Esophagus muscularis mucosa (tissue), 4 donors: ENCODE measurements around the gene EIF3CL.
"Not testable (repeated sequence)": the region's sequence is repeated elsewhere in the genome, so short reads cannot be mapped to it uniquely, and the experiment has no call there.

Experiments used
- EP300 ChIP-seq: sonication (generic); formaldehyde crosslinking; IDR thresholded peaks from one replicate; pipeline ENCODE4 v1.6.1; 2017; ENCODE audit warnings: antibody characterized with exemption
- POLR2A ChIP-seq: fragments of 450-650 bp; IDR thresholded peaks from one replicate; pipeline ENCODE4 v1.6.1; 2017; ENCODE audit warnings: antibody characterized with exemption, moderate library complexity, mild to moderate bottlenecking, low read depth
- POLR2AphosphoS5 ChIP-seq, 2 donors: sonication (generic); formaldehyde crosslinking; IDR thresholded peaks; one replicate each; pipeline ENCODE4 v1.6.1; 2017; ENCODE audit warnings: antibody characterized with exemption in 2 of 2
- TF ChIP-seq, protein P1 (sequence below), 3 experiments: fragments of 200-600 bp in 2 of 3; fragments of 450-650 bp in 1 of 3; sonication (generic) in 2 of 3; IDR thresholded peaks; one replicate each; pipeline ENCODE4 v1.5.1; 2017 to 2019; ENCODE audit warnings: antibody characterized with exemption in 3 of 3, mild to moderate bottlenecking in 2 of 3, moderate library complexity in 1 of 3

DNA sequence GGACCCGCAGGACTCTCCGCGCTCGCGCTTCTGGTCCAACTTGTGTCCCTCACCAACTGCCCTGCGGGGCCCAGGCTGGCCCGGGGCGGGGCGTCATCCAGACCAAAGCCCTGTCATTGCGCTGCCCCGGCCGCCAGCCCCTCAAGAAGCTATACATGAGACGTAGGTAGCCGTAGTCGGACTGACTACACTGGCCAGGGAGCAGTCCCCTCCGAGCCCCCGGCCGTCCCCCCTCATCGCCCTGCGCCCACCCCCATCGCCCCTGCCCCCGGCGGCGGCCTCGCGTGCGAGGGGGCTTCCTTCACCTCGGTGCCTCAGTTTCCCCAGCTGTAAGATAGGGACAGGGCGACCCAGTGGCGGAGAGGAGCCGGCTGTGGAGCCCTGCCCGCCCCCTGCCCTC, 35.7 kb downstream of the EIF3CL start:
- TF ChIP-seq, protein P1, sequence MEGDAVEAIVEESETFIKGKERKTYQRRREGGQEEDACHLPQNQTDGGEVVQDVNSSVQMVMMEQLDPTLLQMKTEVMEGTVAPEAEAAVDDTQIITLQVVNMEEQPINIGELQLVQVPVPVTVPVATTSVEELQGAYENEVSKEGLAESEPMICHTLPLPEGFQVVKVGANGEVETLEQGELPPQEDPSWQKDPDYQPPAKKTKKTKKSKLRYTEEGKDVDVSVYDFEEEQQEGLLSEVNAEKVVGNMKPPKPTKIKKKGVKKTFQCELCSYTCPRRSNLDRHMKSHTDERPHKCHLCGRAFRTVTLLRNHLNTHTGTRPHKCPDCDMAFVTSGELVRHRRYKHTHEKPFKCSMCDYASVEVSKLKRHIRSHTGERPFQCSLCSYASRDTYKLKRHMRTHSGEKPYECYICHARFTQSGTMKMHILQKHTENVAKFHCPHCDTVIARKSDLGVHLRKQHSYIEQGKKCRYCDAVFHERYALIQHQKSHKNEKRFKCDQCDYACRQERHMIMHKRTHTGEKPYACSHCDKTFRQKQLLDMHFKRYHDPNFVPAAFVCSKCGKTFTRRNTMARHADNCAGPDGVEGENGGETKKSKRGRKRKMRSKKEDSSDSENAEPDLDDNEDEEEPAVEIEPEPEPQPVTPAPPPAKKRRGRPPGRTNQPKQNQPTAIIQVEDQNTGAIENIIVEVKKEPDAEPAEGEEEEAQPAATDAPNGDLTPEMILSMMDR (IDR thresholded peaks at IDR 0.05) = not testable (repeated sequence)
- TF ChIP-seq POLR2AphosphoS5 (IDR thresholded peaks at IDR 0.05); EP300; POLR2A: not testable (repeated sequence)
